ENCODE data around the gene WDR7.

The WDR7 gene

GRCh38 chr18:56937874-56938430, 286.8 kb downstream of the WDR7 start:
- H3K4me3 ChIP-seq (ENCODE audit: severe bottlenecking): no peak overlapping the region
- no peak for TF ChIP-seq CTCF (IDR thresholded peaks at IDR 0.05; ENCODE audit: poor library complexity, severe bottlenecking)
- no peaks in the 10 kb centered on the region for H3K36me3 ChIP-seq (ENCODE audit: low read depth)
- no peaks in the 10 kb centered on the region for H3K9me3 ChIP-seq (ENCODE audit: severe bottlenecking)
- DNase-seq (ENCODE audit: low spot score) (no peak), ATAC-seq (ENCODE audit: low read depth) (no peak)
- no peaks in the 10 kb centered on the region for H3K27me3 ChIP-seq (ENCODE audit: insufficient read depth, poor library complexity, severe bottlenecking)
- H3K27ac ChIP-seq (ENCODE audit: poor library complexity, severe bottlenecking): no peak overlapping the region
- no peaks in the 10 kb centered on the region for H3K4me1 ChIP-seq (ENCODE audit: insufficient read depth, poor library complexity, severe bottlenecking)

DNA sequence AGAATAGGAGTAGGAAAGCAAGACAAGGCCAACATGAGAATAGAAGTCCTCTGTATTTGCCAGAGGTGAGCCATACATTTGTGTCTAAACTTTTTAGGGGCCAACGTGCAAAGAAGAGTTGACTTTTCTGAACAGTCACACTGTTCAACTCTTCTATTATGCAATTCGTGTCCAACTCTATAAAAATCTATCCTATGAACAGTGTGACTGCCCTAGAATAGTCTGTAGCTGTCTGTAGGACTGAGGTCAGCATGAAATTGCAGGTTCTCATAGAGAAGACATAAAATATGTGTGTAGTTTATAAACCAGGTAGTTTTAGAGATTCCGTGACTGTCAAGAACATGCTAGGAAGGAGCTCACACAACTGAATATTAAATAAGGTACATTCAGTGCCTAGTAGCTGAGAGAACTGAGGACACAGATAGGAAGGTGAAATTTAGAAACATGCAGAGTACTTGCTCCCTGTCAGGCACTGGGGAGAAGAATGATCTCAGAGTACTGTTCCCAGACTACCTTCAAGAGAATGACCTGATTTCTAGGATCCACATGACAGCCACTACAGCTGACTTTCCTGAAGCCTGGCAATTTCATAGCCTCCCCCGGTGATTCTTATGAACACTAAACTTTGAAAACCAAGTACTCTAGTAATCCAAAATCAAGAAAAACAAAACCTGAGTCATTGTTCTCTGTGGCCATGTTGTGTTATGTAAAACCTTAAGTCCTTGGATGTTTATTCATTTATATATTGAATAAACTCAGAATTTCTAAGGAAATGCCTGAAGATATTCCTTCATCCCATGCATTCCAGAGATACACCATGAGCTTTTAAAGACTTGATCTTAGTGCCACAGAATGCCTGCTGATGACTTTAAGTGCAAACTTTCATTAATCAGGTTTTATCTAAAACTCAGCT, 294.3 kb downstream of the WDR7 start:
- H3K27me3 ChIP-seq (ENCODE audit: insufficient read depth, poor library complexity, severe bottlenecking): no peaks in the 10 kb centered on the region
- no peaks in the 10 kb centered on the region for H3K4me1 ChIP-seq (ENCODE audit: insufficient read depth, poor library complexity, severe bottlenecking)
- no peak for DNase-seq (ENCODE audit: low spot score)
- H3K9me3 ChIP-seq (ENCODE audit: severe bottlenecking): no peaks in the 10 kb centered on the region
- no peak for ATAC-seq (ENCODE audit: low read depth)
- no peaks in the 10 kb centered on the region for H3K36me3 ChIP-seq (ENCODE audit: low read depth)
- no peak for TF ChIP-seq CTCF (IDR thresholded peaks at IDR 0.05; ENCODE audit: poor library complexity, severe bottlenecking)
- no peak overlapping the region for H3K27ac ChIP-seq (ENCODE audit: poor library complexity, severe bottlenecking)
- H3K4me3 ChIP-seq (ENCODE audit: severe bottlenecking): no peak overlapping the region

- Histone ChIP-seq H3K27me3 (ENCODE audit: insufficient read depth, poor library complexity, severe bottlenecking) (no peaks in the 10 kb centered on the region), H3K4me3 (ENCODE audit: severe bottlenecking) (no peak overlapping the region), H3K36me3 (ENCODE audit: low read depth) (no peaks in the 10 kb centered on the region), H3K9me3 (ENCODE audit: severe bottlenecking) (no peaks in the 10 kb centered on the region), H3K4me1 (ENCODE audit: insufficient read depth, poor library complexity, severe bottlenecking) (no peaks in the 10 kb centered on the region), H3K27ac (ENCODE audit: poor library complexity, severe bottlenecking) (no peak overlapping the region)
- TF ChIP-seq CTCF (IDR thresholded peaks at IDR 0.05; ENCODE audit: poor library complexity, severe bottlenecking): no peak
- DNase-seq (ENCODE audit: low spot score) (no peak), ATAC-seq (ENCODE audit: low read depth) (no peak)
These were observed 296.1 kb downstream of the WDR7 start for GRCh38 chr18:56947236-56947635.

DNA sequence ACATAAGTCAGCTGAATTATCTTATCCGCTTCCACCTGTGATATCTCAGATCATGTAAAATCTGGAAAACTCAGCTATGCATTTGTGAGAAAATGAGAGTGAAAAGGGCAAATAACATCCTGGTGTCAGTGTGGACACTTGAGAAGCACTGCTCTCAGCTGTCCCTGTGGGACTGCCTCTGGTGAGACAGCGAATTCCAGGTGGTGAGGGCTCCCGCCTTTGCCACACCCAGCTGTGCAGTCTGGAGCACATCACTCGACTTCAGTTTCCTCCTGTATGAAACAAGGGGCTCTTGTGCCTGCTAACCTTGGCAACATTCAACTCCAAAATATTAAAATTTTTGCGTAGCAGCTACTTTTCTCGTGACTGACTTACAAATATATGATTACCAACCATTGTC, 300.9 kb downstream of the WDR7 start:
- ATAC-seq (ENCODE audit: low read depth) (no peak), DNase-seq (ENCODE audit: low spot score) (no peak)
- H3K9me3 ChIP-seq (ENCODE audit: severe bottlenecking): no peaks in the 10 kb centered on the region
- H3K27me3 ChIP-seq (ENCODE audit: insufficient read depth, poor library complexity, severe bottlenecking): no peaks in the 10 kb centered on the region
- no peak overlapping the region for H3K27ac ChIP-seq (ENCODE audit: poor library complexity, severe bottlenecking)
- H3K4me1 ChIP-seq (ENCODE audit: insufficient read depth, poor library complexity, severe bottlenecking): no peaks in the 10 kb centered on the region
- no peaks in the 10 kb centered on the region for H3K36me3 ChIP-seq (ENCODE audit: low read depth)
- no peak for TF ChIP-seq CTCF (IDR thresholded peaks at IDR 0.05; ENCODE audit: poor library complexity, severe bottlenecking)
- H3K4me3 ChIP-seq (ENCODE audit: severe bottlenecking): no peak overlapping the region
